Activated naive CD4-positive, alpha-beta T cell (primary cell): ENCODE measurements around the gene PRKAB2.
"Not testable (repeated sequence)": the region's sequence is repeated elsewhere in the genome, so short reads cannot be mapped to it uniquely, and the experiment has no call there.

Source experiments
- DNase-seq, 4 experiments: peaks; one replicate each; lab custom pipeline; 2025; lab: John Stamatoyannopoulos, UW

The PRKAB2 gene

GRCh38 chr1:147109762-147110161 lies 62.5 kb downstream of the PRKAB2 start:
- no peak for DNase-seq

- no peak for DNase-seq
Observed at GRCh38 chr1:147109041-147109440, 63.2 kb downstream of the PRKAB2 start.

GRCh38 chr1:147106407-147106881 lies 65.8 kb downstream of the PRKAB2 start:
- not testable (repeated sequence) for DNase-seq

GRCh38 chr1:147105909-147106308 lies 66.4 kb downstream of the PRKAB2 start:
- no peak for DNase-seq
